Dermis microvascular lymphatic vessel endothelial cell (primary cell): Measurements from ENCODE around the gene OR51B6. TPM values are rescaled to one million over a fixed set of nuclear protein-coding genes. Genes with fewer than 3 reads are reported as not detected.
"Not testable (repeated sequence)": the region's sequence is repeated elsewhere in the genome, so short reads cannot be mapped to it uniquely, and the experiment has no call there.

Source experiments
- DNase-seq, 2 donors: peaks; one replicate each; pipeline versions ENCODE4 v3.0.0 to v3.0.0-alpha.2; 2010; ENCODE audit warnings: low read depth in 2 of 2
- total RNA-seq: library from RNA; depleted of rRNA; stranded (reverse); fragments of >200 nt; gene quantifications from 2 replicates; pipeline ENCODE4 v1.2.1, GENCODE V29; 2014

Gene OR51B6
- total RNA-seq, 1 donor from 2014 or later: not detected

- DNase-seq: peak; percentile 18 to 49
Measured at GRCh38 chr11:5364214-5364613, 12.9 kb downstream of the OR51B6 start.

GRCh38 chr11:5366365-5366764, 15.1 kb downstream of the OR51B6 start:
- not testable (repeated sequence) for DNase-seq

- DNase-seq: peak in 1 of 2 donors; percentile 3
Measured at GRCh38 chr11:5366856-5367255, 15.5 kb downstream of the OR51B6 start.

GRCh38 chr11:5367448-5368074, 16.3 kb downstream of the OR51B6 start:
- DNase-seq: peak; percentile 56 to 94

- DNase-seq: no peak
Measured at GRCh38 chr11:5368502-5369043, 17.3 kb downstream of the OR51B6 start.

- DNase-seq: peak; percentile 7 to 58
Measured at GRCh38 chr11:5369789-5370188, 18.5 kb downstream of the OR51B6 start.

GRCh38 chr11:5380740-5381342, 29.5 kb downstream of the OR51B6 start:
- DNase-seq: peak; percentile 33 to 75

GRCh38 chr11:5383576-5383975, 32.3 kb downstream of the OR51B6 start, which contains the start of gene OR51M1:
TSS of gene OR51M1 (plus strand) at chr11:5383812. CDS start at chr11:5389399, 5,587 bp downstream.
- DNase-seq: no peak

GRCh38 chr11:5384335-5384734, 33.0 kb downstream of the OR51B6 start:
- no peak for DNase-seq

GRCh38 chr11:5390210-5390609, 38.9 kb downstream of the OR51B6 start:
- no peak for DNase-seq

GRCh38 chr11:5394091-5394490, 42.8 kb downstream of the OR51B6 start:
- DNase-seq: no peak

GRCh38 chr11:5398936-5399335, 47.6 kb downstream of the OR51B6 start:
- DNase-seq: no peak

Other genes starting within 250 kb of the OR51B6 start
- not detected in 2 replicates for gene OR52A5, start 213.2 kb upstream of the OR51B6 start, total RNA-seq
- gene OR52A1, start 196.8 kb upstream of the OR51B6 start, total RNA-seq: not detected in 2 replicates
- not detected in 2 replicates for gene OR51V1, start 150.8 kb upstream of the OR51B6 start, total RNA-seq
- not detected in 2 replicates for gene HBB, start 124.4 kb upstream of the OR51B6 start, total RNA-seq
- not detected in 2 replicates for gene HBD, start 117.0 kb upstream of the OR51B6 start, total RNA-seq
- not detected in 2 replicates for gene HBG1, start 101.7 kb upstream of the OR51B6 start, total RNA-seq
- gene HBG2, start 96.7 kb upstream of the OR51B6 start, total RNA-seq: not detected in 2 replicates
- not detected in 2 replicates for gene HBE1, start 81.6 kb upstream of the OR51B6 start, total RNA-seq
- gene OR51B4, start 49.6 kb upstream of the OR51B6 start, total RNA-seq: not detected in 2 replicates
- not detected in 2 replicates for gene OR51B2, start 27.2 kb upstream of the OR51B6 start, total RNA-seq
- gene OR51B5, start 8.0 kb upstream of the OR51B6 start, total RNA-seq: not detected in 2 replicates
- gene OR51M1, start 32.3 kb downstream of the OR51B6 start, total RNA-seq: not detected in 2 replicates
- gene OR51Q1, start 70.6 kb downstream of the OR51B6 start, total RNA-seq: not detected in 2 replicates
- gene OR51I1, start 90.0 kb downstream of the OR51B6 start, total RNA-seq: 0.13 TPM in 1 of 2 replicates, not detected in the other
- gene OR51I2, start 97.8 kb downstream of the OR51B6 start, total RNA-seq: not detected in 2 replicates
- gene OR52D1, start 137.2 kb downstream of the OR51B6 start, total RNA-seq: not detected in 2 replicates
- not detected in 2 replicates for gene UBQLN3, start 158.4 kb downstream of the OR51B6 start, total RNA-seq
- gene UBQLNL, start 165.2 kb downstream of the OR51B6 start, total RNA-seq: not detected in 2 replicates
- 0.13 TPM in 2 replicates for gene OR52H1, start 197.0 kb downstream of the OR51B6 start, total RNA-seq
- not detected in 2 replicates for gene OR52B6, start 229.4 kb downstream of the OR51B6 start, total RNA-seq
- gene TRIM6, start 245.1 kb downstream of the OR51B6 start, total RNA-seq: 0.38 and 3.9 TPM in 2 replicates